K562 (cell line): ENCODE results near the gene ZNF750. TPM values are rescaled to one million over a fixed set of nuclear protein-coding genes. Genes with fewer than 3 reads are reported as not detected.
A peak's percentile ranks its signal among the peaks of the same experiment; 100 is the strongest.

Experiments used
- ATAC-seq: fragments of 200-7000 bp; cut with Tn5 transposase; 3 replicates; pipeline ENCODE4 v1.9.1; 2020; ENCODE audit warnings: moderate library complexity
- BruUV-seq: library from RNA; stranded (reverse); fragments of 400-500 nt; replicated peaks from 2 replicates; lab custom pipeline; 2021; lab: Mats Ljungman, UMichigan
- CTCF ChIA-PET: fragments of 300-600 bp; formaldehyde crosslinking; extraction: SDS; loops from one replicate; lab custom pipeline; 2021; ENCODE audit warnings: low intra/inter-chr PET ratio; lab: Yijun Ruan, JAX
- POLR2A ChIA-PET: fragments of 300-600, 350-650 bp; sonication (Branson Sonifier 250); formaldehyde crosslinking; extraction: SDS; loops from one replicate; lab custom pipeline; 2021; ENCODE audit warnings: antibody characterized with exemption, inconsistent platforms; lab: Yijun Ruan, JAX
- DNase-seq, 4 experiments: peaks; one replicate each; pipeline versions ENCODE4 v3.0.0 to v3.0.0-alpha.2; 2011 to 2018; ENCODE audit warnings: low spot score in 3 of 4, mixed read lengths in 3 of 4; ENCODE audit errors: extremely low read depth in 1 of 4
- FAIRE-seq: peaks from 2 replicates; lab custom pipeline; 2011; peaks lifted over from hg19 to GRCh38; lab: Jason Lieb, UNC
- H2AFZ ChIP-seq: 2 replicates; pipeline ENCODE4 v1.6.0; 2011; ENCODE audit warnings: low read depth, low read length, control low read depth, inconsistent platforms
- H3K27ac ChIP-seq: fragments of 200-600 bp; 3 replicates; pipeline ENCODE4 v1.8.0; 2011; ENCODE audit warnings: low read depth, mild to moderate bottlenecking, control low read depth, inconsistent platforms, low read length, moderate library complexity, mixed read lengths; ENCODE audit errors: extremely low read depth
- H3K27me3 ChIP-seq, 2 experiments: fragments of 300-600 bp in 1 of 2; 2 replicates in 1 of 2; 3 replicates in 1 of 2; pipeline versions ENCODE4 v1.6.0 to v1.8.0; 2011; ENCODE audit warnings: inconsistent platforms in 2 of 2, low read length in 2 of 2, mild to moderate bottlenecking in 1 of 2, mixed read lengths in 1 of 2, moderate library complexity in 1 of 2; ENCODE audit not compliant: control insufficient read depth in 2 of 2, insufficient read depth in 2 of 2
- H3K36me3 ChIP-seq: fragments of 300-600 bp; 3 replicates; pipeline ENCODE4 v1.8.0; 2011; ENCODE audit warnings: mild to moderate bottlenecking, low read length, inconsistent platforms; ENCODE audit not compliant: control insufficient read depth, insufficient read depth
- H3K4me1 ChIP-seq, 2 experiments: fragments of 200-600 bp in 1 of 2; replicated peaks in 1 of 2; 2 replicates in 1 of 2; 3 replicates in 1 of 2; pipeline versions ENCODE4 v1.5.1 to v1.8.0; 2011; ENCODE audit warnings: inconsistent platforms in 2 of 2, low read length in 2 of 2, mild to moderate bottlenecking in 1 of 2, mixed read lengths in 1 of 2, moderate library complexity in 1 of 2; ENCODE audit not compliant: control insufficient read depth in 2 of 2, insufficient read depth in 2 of 2
- H3K4me2 ChIP-seq: 2 replicates; pipeline ENCODE4 v1.6.1; 2011; ENCODE audit warnings: low read length, control low read depth, inconsistent platforms, mixed read lengths; ENCODE audit not compliant: insufficient read depth
- H3K4me3 ChIP-seq: fragments of 200-600 bp; sonication (generic), shearing (Covaris generic); 2 replicates; pipeline ENCODE4 v1.5.1; 2016; ENCODE audit warnings: control low read depth, inconsistent platforms
- H3K79me2 ChIP-seq: fragments of 200-600 bp; 3 replicates; pipeline ENCODE4 v1.8.0; 2011; ENCODE audit warnings: low read length, inconsistent platforms; ENCODE audit not compliant: control insufficient read depth, insufficient read depth
- H3K9ac ChIP-seq, 2 experiments: 2 replicates each; pipeline versions ENCODE4 v1.6.0 to v1.6.1; 2011; ENCODE audit warnings: low read depth in 2 of 2, low read length in 2 of 2, control low read depth in 1 of 2, inconsistent platforms in 1 of 2, mild to moderate bottlenecking in 1 of 2, mixed read lengths in 1 of 2; ENCODE audit not compliant: insufficient read depth in 1 of 2
- H3K9me1 ChIP-seq: one replicate; pipeline ENCODE4 v1.6.0; 2011; ENCODE audit warnings: inconsistent platforms, mild to moderate bottlenecking, low read length, moderate library complexity; ENCODE audit not compliant: control insufficient read depth, insufficient read depth
- H3K9me3 ChIP-seq: replicated peaks from 2 replicates; pipeline ENCODE4 v1.5.1; 2011; ENCODE audit warnings: low read depth, low read length, inconsistent platforms; ENCODE audit not compliant: control insufficient read depth, insufficient read depth
- H4K20me1 ChIP-seq: replicated peaks from 2 replicates; pipeline ENCODE4 v1.6.1; 2011; ENCODE audit warnings: low read length, inconsistent platforms, mixed read lengths; ENCODE audit not compliant: control insufficient read depth, insufficient read depth
- CXXC5 ChIP-seq: fragments of 250-450 bp; sonication (Bioruptor Pico); IDR thresholded peaks from 2 replicates; pipeline ENCODE4 v1.8.0; 2022; ENCODE audit warnings: inconsistent platforms, mild to moderate bottlenecking, moderate library complexity
- DDX20 ChIP-seq: fragments of 450-650 bp; IDR thresholded peaks from 2 replicates; pipeline ENCODE4 v1.6.1; 2016; ENCODE audit warnings: missing genetic modification characterization, low read depth, mild to moderate bottlenecking, missing compliant biosample characterization, moderate library complexity
- GABPA ChIP-seq: fragments of 200-800 bp; sonication (Bioruptor generic); conservative IDR thresholded peaks from 2 replicates; pipeline ENCODE4 v1.6.1; 2016; ENCODE audit warnings: low read depth, missing genetic modification characterization, missing compliant biosample characterization
- NFIX ChIP-seq: fragments of 250-450 bp; sonication (Bioruptor Pico); IDR thresholded peaks from 2 replicates; pipeline ENCODE4 v1.4.0; 2020; ENCODE audit warnings: low read depth, mild to moderate bottlenecking, moderate library complexity
- NR1H2 ChIP-seq: sonication (generic); formaldehyde crosslinking; IDR thresholded peaks from 2 replicates; pipeline ENCODE4 v1.4.0; 2020; ENCODE audit warnings: mild to moderate bottlenecking, missing genetic modification reagents
- RBM15 ChIP-seq: fragments of 200-400 bp; formaldehyde crosslinking; IDR thresholded peaks from 2 replicates; pipeline ENCODE4 v1.6.1; 2018; ENCODE audit warnings: mild to moderate bottlenecking, low read length, moderate library complexity; ENCODE audit not compliant: insufficient read depth
- RFX7 ChIP-seq: fragments of 250-450 bp; sonication (Bioruptor Pico); IDR thresholded peaks from 2 replicates; pipeline ENCODE4 v1.5.1; 2021; ENCODE audit warnings: mild to moderate bottlenecking
- ZFP36 ChIP-seq: fragments of 150-350 bp; IDR thresholded peaks from 2 replicates; pipeline ENCODE4 v1.6.1; 2018; ENCODE audit warnings: low read length, low read depth; ENCODE audit not compliant: partially characterized antibody
- ZKSCAN8 ChIP-seq: fragments of 200-800 bp; sonication (Bioruptor generic); IDR thresholded peaks from 2 replicates; pipeline ENCODE4 v1.6.1; 2016; ENCODE audit warnings: missing genetic modification characterization, missing compliant biosample characterization
- ZNF23 ChIP-seq: fragments of 250-450 bp; sonication (Bioruptor Pico); IDR thresholded peaks from 2 replicates; pipeline ENCODE4 v1.4.0; 2020; ENCODE audit warnings: mild to moderate bottlenecking
- ZNF24 ChIP-seq: fragments of 450-650 bp; IDR thresholded peaks from 2 replicates; pipeline ENCODE4 v1.6.1; 2016
- WGBS: fragments of 100-300 bp; shearing (Covaris generic); methylation state at CpG from one replicate; pipeline ENCODE4 v1.1.6; 2016; ENCODE audit warnings: low coverage, mixed read lengths; ENCODE audit not compliant: insufficient coverage; ENCODE audit errors: missing lambda C conversion rate; 5-methylcytosine and 5-hydroxymethylcytosine counted together
- in situ Hi-C: fragments of 300-500 bp; cut with MboI; formaldehyde crosslinking; loops from 4 replicates; pipeline ENCODE4 v1.15.0; 2018; ENCODE audit warnings: inconsistent platforms, mixed read lengths
- intact Hi-C: fragments of 100-400 bp; cut with micrococcal nuclease; formaldehyde crosslinking; loops from 2 replicates; pipeline ENCODE4 v1.14.2; 2022
- polyA plus RNA-seq, 8 experiments: library from polyadenylated mRNA; depleted of rRNA in 4 of 8; stranded (reverse) in 5 of 8; unstranded in 3 of 8; fragments of >200 nt; fragmentation: Nextera tagmentation in 2 of 8; fragmentation: Illumina TruSeq in 1 of 8; extraction: Ambion mirVana in 2 of 8; extraction: Trizol in 1 of 8; gene quantifications; 2 replicates each; pipeline versions ENCODE4 v1.2.1 to v1.2.3, GENCODE V29; 2011 to 2014; ENCODE audit warnings: inconsistent platforms in 1 of 8, missing spikeins in 1 of 8
- total RNA-seq, 7 experiments: library from RNA; depleted of rRNA in 6 of 7; stranded (reverse); fragments of >200 nt in 6 of 7; fragmentation: Illumina TruSeq in 2 of 7; extraction: Trizol in 2 of 7; gene quantifications; 2 replicates each; pipeline versions ENCODE4 v1.2.1 to v1.2.3, GENCODE V29; 2011 to 2021; ENCODE audit warnings: low replicate concordance in 1 of 7
- TF ChIP-seq, protein P1 (sequence below): fragments of 450-650 bp; IDR thresholded peaks from 2 replicates; pipeline ENCODE4 v1.6.1; 2016; ENCODE audit warnings: mild to moderate bottlenecking
- TF ChIP-seq, protein P2 (sequence below): sonication (generic); formaldehyde crosslinking; IDR thresholded peaks from 2 replicates; pipeline ENCODE4 v1.8.0; 2022; ENCODE audit warnings: mild to moderate bottlenecking, missing genetic modification reagents
- TF ChIP-seq, protein P3 (sequence below): fragments of 250-450 bp; sonication (Bioruptor Pico); IDR thresholded peaks from 2 replicates; pipeline ENCODE4 v1.5.0; 2021; ENCODE audit warnings: mild to moderate bottlenecking, borderline replicate concordance

ZNF750 gene
- total and polyA plus RNA-seq, 9 of the 15 experiments (the other 6 are each of a cell fraction or from before 2014, with no cell fraction given): not detected

DNA sequence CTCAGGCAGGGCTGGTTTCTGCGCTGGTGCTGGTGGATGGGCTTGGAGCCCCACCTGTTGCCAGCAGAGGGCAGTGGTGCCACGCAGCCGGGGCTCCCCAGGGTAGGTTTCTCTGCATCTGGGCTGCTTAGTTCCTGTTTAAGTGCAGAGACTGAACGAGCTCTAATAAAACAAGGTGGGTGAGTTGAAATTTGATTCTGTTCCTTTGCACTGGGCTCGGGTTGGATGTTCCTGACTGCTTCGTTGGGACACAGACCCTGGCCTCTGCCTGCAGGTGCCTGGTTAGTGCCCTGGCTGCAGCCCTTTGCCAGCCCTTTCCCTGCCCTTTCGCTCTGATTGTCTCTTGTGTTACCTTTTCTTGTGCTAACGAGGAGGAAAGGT, 57.9 kb downstream of the ZNF750 start (continued):
- TF ChIP-seq, protein P1, sequence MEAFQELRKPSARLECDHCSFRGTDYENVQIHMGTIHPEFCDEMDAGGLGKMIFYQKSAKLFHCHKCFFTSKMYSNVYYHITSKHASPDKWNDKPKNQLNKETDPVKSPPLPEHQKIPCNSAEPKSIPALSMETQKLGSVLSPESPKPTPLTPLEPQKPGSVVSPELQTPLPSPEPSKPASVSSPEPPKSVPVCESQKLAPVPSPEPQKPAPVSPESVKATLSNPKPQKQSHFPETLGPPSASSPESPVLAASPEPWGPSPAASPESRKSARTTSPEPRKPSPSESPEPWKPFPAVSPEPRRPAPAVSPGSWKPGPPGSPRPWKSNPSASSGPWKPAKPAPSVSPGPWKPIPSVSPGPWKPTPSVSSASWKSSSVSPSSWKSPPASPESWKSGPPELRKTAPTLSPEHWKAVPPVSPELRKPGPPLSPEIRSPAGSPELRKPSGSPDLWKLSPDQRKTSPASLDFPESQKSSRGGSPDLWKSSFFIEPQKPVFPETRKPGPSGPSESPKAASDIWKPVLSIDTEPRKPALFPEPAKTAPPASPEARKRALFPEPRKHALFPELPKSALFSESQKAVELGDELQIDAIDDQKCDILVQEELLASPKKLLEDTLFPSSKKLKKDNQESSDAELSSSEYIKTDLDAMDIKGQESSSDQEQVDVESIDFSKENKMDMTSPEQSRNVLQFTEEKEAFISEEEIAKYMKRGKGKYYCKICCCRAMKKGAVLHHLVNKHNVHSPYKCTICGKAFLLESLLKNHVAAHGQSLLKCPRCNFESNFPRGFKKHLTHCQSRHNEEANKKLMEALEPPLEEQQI: no peak
- TF ChIP-seq ZFP36: no peak
- TF ChIP-seq NFIX (CRISPR knock-in tag): no peak
- TF ChIP-seq, protein P2, sequence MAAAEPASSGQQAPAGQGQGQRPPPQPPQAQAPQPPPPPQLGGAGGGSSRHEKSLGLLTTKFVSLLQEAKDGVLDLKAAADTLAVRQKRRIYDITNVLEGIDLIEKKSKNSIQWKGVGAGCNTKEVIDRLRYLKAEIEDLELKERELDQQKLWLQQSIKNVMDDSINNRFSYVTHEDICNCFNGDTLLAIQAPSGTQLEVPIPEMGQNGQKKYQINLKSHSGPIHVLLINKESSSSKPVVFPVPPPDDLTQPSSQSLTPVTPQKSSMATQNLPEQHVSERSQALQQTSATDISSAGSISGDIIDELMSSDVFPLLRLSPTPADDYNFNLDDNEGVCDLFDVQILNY: no peak
- TF ChIP-seq, all 486 proteins: peak for 11

DNA sequence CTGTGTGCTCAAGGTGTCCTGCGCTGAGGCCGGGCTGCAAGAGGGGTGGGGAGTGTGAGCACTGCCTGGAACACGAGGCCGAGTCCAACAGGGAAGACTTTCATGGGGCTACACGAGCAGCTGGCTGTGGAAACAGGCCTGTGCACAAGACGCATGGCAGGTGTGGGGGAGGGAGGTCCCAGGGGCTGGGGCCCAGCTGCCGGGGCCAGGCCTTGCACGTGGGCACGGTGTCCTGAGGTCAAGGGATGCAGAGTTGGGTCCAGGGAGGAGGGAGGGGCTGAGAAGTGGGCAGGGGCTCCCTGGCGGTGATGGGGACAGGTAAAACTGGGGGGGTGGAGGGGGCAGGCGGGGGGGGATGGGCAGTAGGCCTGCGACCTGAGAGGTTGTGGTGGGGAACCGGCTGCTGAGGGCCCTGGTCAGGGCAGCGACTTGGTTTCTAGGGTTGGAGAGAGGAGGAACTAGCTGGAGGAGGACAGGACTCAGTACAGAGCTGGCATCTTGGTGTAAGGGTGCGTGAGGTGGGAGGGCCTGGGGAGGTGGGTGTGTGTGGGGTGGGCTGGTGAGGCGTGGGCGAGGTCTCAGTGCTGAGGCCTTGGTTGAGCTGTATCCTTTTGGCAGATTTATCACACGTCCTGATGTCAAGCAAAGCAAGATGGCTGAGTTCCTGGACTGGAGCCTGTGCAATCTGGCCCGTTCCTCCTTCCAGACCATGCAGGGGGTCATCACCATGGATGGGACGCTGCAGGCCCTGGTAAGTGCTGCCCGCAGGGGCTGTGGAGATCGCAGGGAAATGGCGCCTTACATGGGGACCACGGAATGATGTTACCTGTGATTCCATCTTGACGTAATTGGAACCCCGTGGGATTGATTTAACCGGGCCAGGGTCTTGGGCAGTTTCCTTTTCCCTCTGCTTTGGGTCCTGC, 58.6 kb downstream of the ZNF750 start:
- ChIA-PET POLR2A (no interaction called here), CTCF (interaction anchor here (0.5 to 1.5 kb wide), 6 partner anchors 133 to 750 kb away, joined by 3 to 16 read pairs (median 4); no protein-coding TSS in a partner anchor)
- in situ Hi-C loops (loop anchor here (5.0 kb wide), 1 partner anchor 429 kb away; no protein-coding TSS in a partner anchor), intact Hi-C loops (loop anchor here (5.0 kb wide), 1 partner anchor 136 kb away; no protein-coding TSS in a partner anchor)
- H3K9ac ChIP-seq: peak overlapping the region in 1 of 2 experiments; percentile 17; a peak in 1 of 4 replicates
- peaks cover 0 to 10% of the 10 kb centered on the region in 2 experiments; a peak in 2 of 5 replicates for H3K4me1 ChIP-seq
- H3K27me3 ChIP-seq: no peaks in the 10 kb centered on the region
- WGBS: 88% methylated on average over 14 of the region's 27 CpGs
- H3K36me3 ChIP-seq: peaks cover 53% of the 10 kb centered on the region; the same call in 2 of the 3 replicates
- H2AFZ ChIP-seq: no peak overlapping the region
- H3K9me1 ChIP-seq: no peaks in the 10 kb centered on the region
- no peaks in the 10 kb centered on the region for H4K20me1 ChIP-seq
- H3K27ac ChIP-seq: no peak overlapping the region
- no peak overlapping the region for H3K4me3 ChIP-seq
- no TSS peak for BruUV-seq
- no peak for DNase-seq
- peaks cover 2% of the 10 kb centered on the region; the same call in 2 of the 3 replicates for H3K79me2 ChIP-seq
- H3K4me2 ChIP-seq: no peak overlapping the region
- FAIRE-seq: no peak
- no peaks in the 10 kb centered on the region for H3K9me3 ChIP-seq
- no peak; the same call in 2 of the 3 replicates for ATAC-seq
- TF ChIP-seq ZNF23 (CRISPR knock-in tag): no peak
- no peak for TF ChIP-seq RBM15
- TF ChIP-seq ZNF24: no peak
- TF ChIP-seq ZKSCAN8 (CRISPR knock-in tag): no peak
- TF ChIP-seq CXXC5 (CRISPR knock-in tag): no peak
- TF ChIP-seq GABPA (tag): no peak
- TF ChIP-seq DDX20: no peak
- TF ChIP-seq RFX7 (CRISPR knock-in tag): no peak
- no peak for TF ChIP-seq NR1H2 (CRISPR knock-in tag)
- TF ChIP-seq, protein P3, sequence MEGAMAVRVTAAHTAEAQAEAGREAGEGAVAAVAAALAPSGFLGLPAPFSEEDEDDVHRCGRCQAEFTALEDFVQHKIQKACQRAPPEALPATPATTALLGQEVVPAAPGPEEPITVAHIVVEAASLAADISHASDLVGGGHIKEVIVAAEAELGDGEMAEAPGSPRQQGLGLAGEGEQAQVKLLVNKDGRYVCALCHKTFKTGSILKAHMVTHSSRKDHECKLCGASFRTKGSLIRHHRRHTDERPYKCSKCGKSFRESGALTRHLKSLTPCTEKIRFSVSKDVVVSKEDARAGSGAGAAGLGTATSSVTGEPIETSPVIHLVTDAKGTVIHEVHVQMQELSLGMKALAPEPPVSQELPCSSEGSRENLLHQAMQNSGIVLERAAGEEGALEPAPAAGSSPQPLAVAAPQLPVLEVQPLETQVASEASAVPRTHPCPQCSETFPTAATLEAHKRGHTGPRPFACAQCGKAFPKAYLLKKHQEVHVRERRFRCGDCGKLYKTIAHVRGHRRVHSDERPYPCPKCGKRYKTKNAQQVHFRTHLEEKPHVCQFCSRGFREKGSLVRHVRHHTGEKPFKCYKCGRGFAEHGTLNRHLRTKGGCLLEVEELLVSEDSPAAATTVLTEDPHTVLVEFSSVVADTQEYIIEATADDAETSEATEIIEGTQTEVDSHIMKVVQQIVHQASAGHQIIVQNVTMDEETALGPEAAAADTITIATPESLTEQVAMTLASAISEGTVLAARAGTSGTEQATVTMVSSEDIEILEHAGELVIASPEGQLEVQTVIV (CRISPR knock-in tag): no peak
